Cardiac muscle cell (in vitro differentiated cells and primary cell): Measurements from ENCODE around the gene ARHGAP1. TPM values are rescaled to one million over a fixed set of nuclear protein-coding genes. Genes with fewer than 3 reads are reported as not detected.

Experiments used
- DNase-seq, 2 donors: peaks; one replicate each; pipeline versions ENCODE4 v3.0.0 to v3.0.0-alpha.2; 2010 to 2017; ENCODE audit warnings: low read depth in 1 of 2, low spot score in 1 of 2
- H3K27ac ChIP-seq: fragments of 200-600 bp; sonication (generic); 2 replicates; pipeline ENCODE4 v1.5.1; 2016
- H3K27me3 ChIP-seq: fragments of 200-600 bp; sonication (generic); 2 replicates; pipeline ENCODE4 v1.6.0; 2016; ENCODE audit warnings: control low read depth
- H3K36me3 ChIP-seq: fragments of 200-600 bp; sonication (generic); 2 replicates; pipeline ENCODE4 v1.5.1; 2016; ENCODE audit warnings: control low read depth
- H3K4me1 ChIP-seq: fragments of 200-600 bp; sonication (generic); 2 replicates; pipeline ENCODE4 v1.8.1; 2017; ENCODE audit warnings: low read depth, mild to moderate bottlenecking, mixed run types
- H3K4me3 ChIP-seq: fragments of 200-600 bp; sonication (generic); 2 replicates; pipeline ENCODE4 v1.5.1; 2016; ENCODE audit warnings: mild to moderate bottlenecking
- H3K9me3 ChIP-seq: fragments of 200-600 bp; sonication (generic); 2 replicates; pipeline ENCODE4 v1.5.1; 2017; ENCODE audit warnings: low read depth, mild to moderate bottlenecking, control low read depth
- polyA plus RNA-seq: library from polyadenylated mRNA; unstranded; fragments of >200 nt; fragmentation: Nextera tagmentation; extraction: Ambion mirVana; gene quantifications from 2 replicates; pipeline ENCODE4 v1.2.1, GENCODE V29; 2016
- total RNA-seq: library from RNA; depleted of rRNA; stranded (reverse); fragments of >200 nt; gene quantifications from 2 replicates; pipeline ENCODE4 v1.2.3, GENCODE V29; 2016
- TF ChIP-seq, protein P1 (sequence below): IDR thresholded peaks from 2 replicates; pipeline ENCODE4 v1.5.1; 2012; ENCODE audit warnings: low read depth, mild to moderate bottlenecking, low read length

ARHGAP1 gene
- total and polyA plus RNA-seq, 2 experiments from 2014 or later = 59.3 to 149 TPM

DNA sequence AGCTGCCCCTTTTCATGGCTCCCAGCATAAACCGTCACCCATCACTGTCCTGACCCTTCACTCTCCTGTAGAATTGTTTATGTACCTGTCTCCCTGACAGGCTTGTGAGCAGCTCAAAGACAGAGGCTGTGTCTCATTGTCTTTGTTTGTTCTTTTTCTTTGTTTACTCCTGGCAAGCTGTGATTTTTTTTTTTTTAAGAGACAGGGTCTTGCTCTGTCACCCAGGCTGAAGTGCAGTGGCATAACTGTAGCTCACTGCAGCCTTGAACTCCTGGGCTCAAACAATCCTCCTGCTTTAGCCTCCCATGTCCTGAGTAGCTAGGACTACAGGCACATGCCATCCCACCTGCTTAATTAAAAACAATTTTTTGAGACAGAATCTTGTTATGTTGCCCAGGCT is 9.7 kb downstream of the ARHGAP1 start:
- Histone ChIP-seq H3K36me3 (peaks cover 12% of the 10 kb centered on the region), H3K27ac (no peak overlapping the region), H3K9me3 (no peaks in the 10 kb centered on the region)

DNA sequence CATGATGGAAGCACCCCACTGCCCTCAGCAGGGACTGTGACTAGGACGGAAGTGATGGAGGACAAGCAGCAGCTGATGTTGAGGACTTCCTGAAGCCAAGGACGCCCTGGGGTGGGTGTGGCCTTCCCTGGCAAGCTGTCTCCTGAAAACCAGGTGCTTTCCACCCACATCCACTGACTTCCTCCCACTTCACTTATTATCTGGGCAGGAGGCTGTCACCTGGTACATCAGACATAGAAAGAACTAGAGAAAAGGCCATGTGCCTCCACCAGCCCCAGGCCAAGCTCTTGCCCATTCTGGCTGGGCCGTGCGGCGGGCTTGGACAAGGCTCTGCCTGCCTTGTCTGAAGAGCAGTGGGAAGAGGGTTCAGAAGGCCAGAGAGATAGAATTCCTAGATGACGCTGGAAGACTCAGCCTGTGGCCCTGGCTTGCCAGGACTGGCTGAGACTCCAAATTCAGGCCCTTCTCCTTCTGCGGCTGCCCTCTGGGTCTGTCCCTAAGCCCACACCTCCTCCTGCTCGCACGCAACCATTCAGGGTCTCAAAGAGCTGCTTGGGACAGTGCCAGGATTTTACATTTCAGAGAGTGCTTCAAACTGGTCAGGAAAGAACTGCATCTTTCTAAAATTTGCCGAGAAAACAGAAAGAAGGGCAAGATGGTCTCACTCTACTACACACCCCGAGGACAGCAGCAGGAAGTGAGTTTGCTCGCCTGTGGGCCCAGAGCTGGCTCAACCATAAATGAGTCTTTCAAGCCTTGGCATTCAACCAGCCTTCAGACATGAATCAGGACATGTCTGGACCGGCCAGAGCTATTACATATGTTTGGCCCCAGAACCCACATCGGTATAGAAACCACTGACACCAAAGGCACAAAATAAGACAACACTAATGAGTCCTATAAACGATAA is 13.3 kb downstream of the ARHGAP1 start:
- peak in 1 of 2 donors; percentile 89 for DNase-seq
- H3K4me1 ChIP-seq = no peaks in the 10 kb centered on the region
- H3K27ac ChIP-seq = no peak overlapping the region
- peaks cover 8% of the 10 kb centered on the region for H3K36me3 ChIP-seq
- TF ChIP-seq, protein P1, sequence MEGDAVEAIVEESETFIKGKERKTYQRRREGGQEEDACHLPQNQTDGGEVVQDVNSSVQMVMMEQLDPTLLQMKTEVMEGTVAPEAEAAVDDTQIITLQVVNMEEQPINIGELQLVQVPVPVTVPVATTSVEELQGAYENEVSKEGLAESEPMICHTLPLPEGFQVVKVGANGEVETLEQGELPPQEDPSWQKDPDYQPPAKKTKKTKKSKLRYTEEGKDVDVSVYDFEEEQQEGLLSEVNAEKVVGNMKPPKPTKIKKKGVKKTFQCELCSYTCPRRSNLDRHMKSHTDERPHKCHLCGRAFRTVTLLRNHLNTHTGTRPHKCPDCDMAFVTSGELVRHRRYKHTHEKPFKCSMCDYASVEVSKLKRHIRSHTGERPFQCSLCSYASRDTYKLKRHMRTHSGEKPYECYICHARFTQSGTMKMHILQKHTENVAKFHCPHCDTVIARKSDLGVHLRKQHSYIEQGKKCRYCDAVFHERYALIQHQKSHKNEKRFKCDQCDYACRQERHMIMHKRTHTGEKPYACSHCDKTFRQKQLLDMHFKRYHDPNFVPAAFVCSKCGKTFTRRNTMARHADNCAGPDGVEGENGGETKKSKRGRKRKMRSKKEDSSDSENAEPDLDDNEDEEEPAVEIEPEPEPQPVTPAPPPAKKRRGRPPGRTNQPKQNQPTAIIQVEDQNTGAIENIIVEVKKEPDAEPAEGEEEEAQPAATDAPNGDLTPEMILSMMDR = no peak
- H3K27me3 ChIP-seq = no peaks in the 10 kb centered on the region
- no peak overlapping the region for H3K4me3 ChIP-seq
- no peaks in the 10 kb centered on the region for H3K9me3 ChIP-seq

More for the DNA sequence above, 9.7 kb downstream of the ARHGAP1 start:
- TF ChIP-seq, protein P1 = no peak
- Histone ChIP-seq H3K4me1 (no peaks in the 10 kb centered on the region), H3K27me3 (no peaks in the 10 kb centered on the region), H3K4me3 (no peak overlapping the region)
- DNase-seq = no peak

DNA sequence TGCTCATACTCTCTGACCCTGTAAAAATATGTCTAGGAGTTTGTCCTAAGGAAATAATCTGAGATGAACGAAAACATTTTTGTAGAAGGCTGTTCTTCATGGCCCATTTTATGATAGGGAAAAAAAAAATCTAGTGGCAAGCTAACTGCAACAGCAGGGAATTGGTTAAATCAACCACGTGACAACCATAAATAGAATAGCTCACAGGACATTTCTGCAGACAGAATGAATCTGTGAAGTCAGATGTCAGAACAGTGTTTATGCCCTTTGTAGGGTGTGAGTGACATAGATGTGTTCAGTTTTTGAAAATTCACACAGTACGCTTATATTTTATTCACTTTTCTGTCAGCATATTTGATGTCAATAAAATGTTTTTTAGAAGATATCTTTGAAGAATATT is 16.1 kb downstream of the ARHGAP1 start:
- no peak for DNase-seq
- Histone ChIP-seq H3K27ac (peak overlapping the region; percentile 51), H3K4me1 (no peaks in the 10 kb centered on the region), H3K27me3 (no peaks in the 10 kb centered on the region), H3K9me3 (no peaks in the 10 kb centered on the region), H3K4me3 (no peak overlapping the region), H3K36me3 (peaks cover 21% of the 10 kb centered on the region)
- TF ChIP-seq, protein P1 = no peak

DNA sequence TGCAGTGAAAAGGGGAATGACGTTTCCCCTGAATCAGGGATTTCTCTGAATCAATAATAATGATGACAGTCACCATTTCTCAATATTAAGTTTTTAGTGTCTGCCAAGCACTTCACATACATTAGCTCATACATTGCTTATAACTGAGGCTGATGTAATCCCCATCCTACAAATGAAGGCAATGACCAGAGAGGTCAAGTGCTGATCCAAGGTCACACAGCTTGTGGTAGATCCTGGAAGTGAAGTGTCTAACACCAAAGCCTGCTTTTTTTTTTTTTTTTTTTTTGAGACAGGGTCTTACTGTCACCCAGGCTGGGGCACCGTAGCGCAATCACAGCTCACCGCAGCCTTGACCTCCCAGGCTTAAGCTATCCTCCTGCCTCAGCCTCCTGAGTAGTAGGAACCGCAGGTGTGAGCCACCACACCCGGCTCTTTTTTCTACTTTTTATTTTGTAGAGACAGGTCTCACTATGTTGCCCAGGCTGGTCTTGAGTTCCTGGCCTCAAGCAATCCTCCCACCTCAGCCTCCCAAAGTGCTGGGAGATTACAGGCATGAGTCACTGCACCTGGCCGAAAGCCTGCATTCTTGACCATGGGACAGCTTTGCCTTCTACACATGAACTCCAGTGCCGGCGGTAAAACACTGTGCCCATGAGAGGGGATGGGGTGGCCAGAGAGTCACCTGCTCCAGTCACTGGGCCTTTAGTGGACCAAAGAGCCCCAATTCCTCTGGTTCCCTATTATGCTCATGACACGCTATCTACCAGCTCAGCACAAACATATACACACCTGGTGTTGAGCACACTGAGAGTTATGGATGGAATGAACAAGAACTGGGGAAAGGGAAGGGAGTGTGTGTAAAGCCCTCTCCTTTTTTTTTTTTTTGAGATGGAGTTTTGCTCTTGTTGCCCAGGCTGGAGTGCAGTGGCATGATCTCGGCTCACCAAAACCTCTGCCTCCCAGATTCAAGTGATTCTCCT is 17.4 kb downstream of the ARHGAP1 start:
- Histone ChIP-seq H3K27ac (no peak overlapping the region), H3K27me3 (no peaks in the 10 kb centered on the region), H3K9me3 (no peaks in the 10 kb centered on the region), H3K36me3 (peaks cover 30% of the 10 kb centered on the region), H3K4me3 (no peak overlapping the region), H3K4me1 (no peaks in the 10 kb centered on the region)
- peak in 1 of 2 donors; percentile 44 for DNase-seq
- TF ChIP-seq, protein P1 = no peak

DNA sequence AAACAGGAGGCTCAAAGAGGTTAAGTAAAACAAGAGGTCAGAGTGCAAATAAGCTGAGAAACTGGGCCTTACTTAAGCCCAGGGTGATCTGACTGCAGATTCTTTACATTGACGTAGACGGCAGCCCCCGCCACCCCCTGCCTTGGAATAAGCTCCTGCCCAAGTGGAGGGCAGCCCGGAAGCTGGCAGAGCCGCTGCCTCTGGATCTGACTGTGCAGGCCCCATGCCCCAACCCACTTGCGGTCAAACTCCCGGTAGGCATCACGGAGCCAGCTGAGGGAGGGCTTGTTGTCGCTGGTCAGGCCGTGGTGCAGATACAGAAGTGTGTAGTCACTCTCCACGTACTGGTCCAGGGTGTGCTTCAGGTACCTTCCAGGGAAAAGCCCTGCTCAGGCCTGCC is 18.6 kb downstream of the ARHGAP1 start:
- no peak overlapping the region for H3K4me3 ChIP-seq
- H3K36me3 ChIP-seq = peaks cover 26% of the 10 kb centered on the region
- no peaks in the 10 kb centered on the region for H3K4me1 ChIP-seq
- DNase-seq = no peak
- no peaks in the 10 kb centered on the region for H3K9me3 ChIP-seq
- H3K27ac ChIP-seq = no peak overlapping the region
- H3K27me3 ChIP-seq = no peaks in the 10 kb centered on the region
- TF ChIP-seq, protein P1 = no peak
